BLaER1 treated with 17β-estradiol and CSF1 and Interleukin-3, amounts not matched to agents 10 nM and 100 nM (cell line): Measurements from ENCODE around the gene MYL3.

Experiments used
- H3K27ac ChIP-seq, 11 experiments: shearing (Covaris generic); formaldehyde crosslinking; 2 replicates each; pipeline ENCODE4 v1.8.1; 2022
- H3K27me3 ChIP-seq, 11 experiments: shearing (Covaris generic); formaldehyde crosslinking; 2 replicates each; pipeline ENCODE4 v1.8.1; 2022
- H3K36me3 ChIP-seq, 11 experiments: shearing (Covaris generic); formaldehyde crosslinking; 2 replicates each; pipeline ENCODE4 v1.8.1; 2022
- H3K4me1 ChIP-seq, 10 experiments: shearing (Covaris generic); formaldehyde crosslinking; 2 replicates each; pipeline ENCODE4 v1.8.1; 2022
- H3K4me2 ChIP-seq, 11 experiments: shearing (Covaris generic); formaldehyde crosslinking; 2 replicates each; pipeline ENCODE4 v1.8.1; 2022
- H3K4me3 ChIP-seq, 10 experiments: shearing (Covaris generic); formaldehyde crosslinking; 2 replicates each; pipeline ENCODE4 v1.8.1; 2022
- H3K9ac ChIP-seq, 11 experiments: shearing (Covaris generic); formaldehyde crosslinking; 2 replicates each; pipeline ENCODE4 v1.8.1; 2022
- H3K9me3 ChIP-seq, 11 experiments: shearing (Covaris generic); formaldehyde crosslinking; replicated peaks in 1 of 11; 2 replicates each; pipeline ENCODE4 v1.8.1; 2022
- H4K20me1 ChIP-seq, 11 experiments: shearing (Covaris generic); formaldehyde crosslinking; 2 replicates each; pipeline ENCODE4 v1.8.1; 2022
- Cebpa-rat ChIP-seq, 11 experiments: shearing (Covaris generic); IDR thresholded peaks; 2 replicates each; pipeline ENCODE4 v1.8.1; 2022

The MYL3 gene

GRCh38 chr3:46883054-46883829 lies 20.0 kb upstream of the MYL3 start:
- Histone ChIP-seq H3K4me1 (peaks cover 4 to 43% (median 27%) of the 10 kb centered on the region in 10 experiments; a peak in 18 of 20 replicates), H3K4me3 (peak overlapping the region; percentile 50 to 75 (median 62)), H3K9ac (peak overlapping the region in 6 of 11 experiments; percentile 34 to 59 (median 46); a peak in 7 of 22 replicates), H3K27ac (no peak overlapping the region), H3K36me3 (no peaks in the 10 kb centered on the region), H3K4me2 (peak overlapping the region; percentile 92 to 100 (median 97)), H4K20me1 (peaks cover 0 to 51% (median 16%) of the 10 kb centered on the region in 11 experiments; a peak in 14 of 22 replicates), H3K27me3 (peaks cover 54 to 72% (median 68%) of the 10 kb centered on the region in 11 experiments), H3K9me3 (no peaks in the 10 kb centered on the region)
- no peak for TF ChIP-seq Cebpa-rat (IDR thresholded peaks at IDR 0.05)

- Histone ChIP-seq H3K27ac (no peak overlapping the region), H3K4me1 (peaks cover 4 to 51% (median 33%) of the 10 kb centered on the region in 10 experiments; a peak in 18 of 20 replicates), H3K9me3 (no peaks in the 10 kb centered on the region), H3K36me3 (no peaks in the 10 kb centered on the region), H3K4me2 (peak overlapping the region; percentile 92 to 100 (median 97)), H3K4me3 (peak overlapping the region; percentile 50 to 75 (median 62)), H3K9ac (peak overlapping the region; percentile 5 to 75 (median 57); a peak in 20 of 22 replicates), H4K20me1 (peaks cover 0 to 51% (median 16%) of the 10 kb centered on the region in 11 experiments; a peak in 14 of 22 replicates), H3K27me3 (peaks cover 54 to 72% (median 68%) of the 10 kb centered on the region in 11 experiments)
- TF ChIP-seq Cebpa-rat (IDR thresholded peaks at IDR 0.05): no peak
These were observed 19.3 kb upstream of the MYL3 start for GRCh38 chr3:46882377-46883053.

GRCh38 chr3:46881596-46882376 lies 18.5 kb upstream of the MYL3 start:
- Histone ChIP-seq H3K4me3 (peak overlapping the region; percentile 50 to 75 (median 62)), H3K9ac (peak overlapping the region in 10 of 11 experiments; percentile 21 to 75 (median 62); a peak in 17 of 22 replicates), H3K4me1 (peaks cover 4 to 58% (median 40%) of the 10 kb centered on the region in 10 experiments; a peak in 18 of 20 replicates), H3K9me3 (no peaks in the 10 kb centered on the region), H3K27ac (no peak overlapping the region), H4K20me1 (peaks cover 0 to 51% (median 16%) of the 10 kb centered on the region in 11 experiments; a peak in 14 of 22 replicates), H3K4me2 (peak overlapping the region; percentile 92 to 100 (median 97)), H3K36me3 (no peaks in the 10 kb centered on the region), H3K27me3 (peaks cover 54 to 72% (median 68%) of the 10 kb centered on the region in 11 experiments)
- no peak for TF ChIP-seq Cebpa-rat (IDR thresholded peaks at IDR 0.05)

- Histone ChIP-seq H3K9me3 (no peaks in the 10 kb centered on the region), H3K4me2 (peak overlapping the region in 10 of 11 experiments; percentile 92 to 100 (median 97); a peak in 16 of 22 replicates), H3K36me3 (no peaks in the 10 kb centered on the region), H3K27ac (no peak overlapping the region), H3K27me3 (peaks cover 54 to 72% (median 68%) of the 10 kb centered on the region in 11 experiments), H3K9ac (peak overlapping the region in 2 of 11 experiments; percentile 43 to 75; a peak in 2 of 22 replicates), H4K20me1 (peaks cover 0 to 53% (median 16%) of the 10 kb centered on the region in 11 experiments; a peak in 14 of 22 replicates), H3K4me1 (peaks cover 4 to 65% (median 48%) of the 10 kb centered on the region in 10 experiments; a peak in 18 of 20 replicates), H3K4me3 (peak overlapping the region in 6 of 10 experiments; percentile 60 to 75 (median 64); a peak in 8 of 20 replicates)
- TF ChIP-seq Cebpa-rat (IDR thresholded peaks at IDR 0.05): no peak
These were observed 17.8 kb upstream of the MYL3 start for GRCh38 chr3:46880884-46881595.

- TF ChIP-seq Cebpa-rat (IDR thresholded peaks at IDR 0.05): no peak
- peaks cover 0 to 46% (median 12%) of the 10 kb centered on the region in 11 experiments; a peak in 14 of 22 replicates for H4K20me1 ChIP-seq
- H3K9me3 ChIP-seq: no peaks in the 10 kb centered on the region
- no peaks in the 10 kb centered on the region for H3K36me3 ChIP-seq
- peaks cover 42 to 54% (median 49%) of the 10 kb centered on the region in 11 experiments for H3K27me3 ChIP-seq
- H3K9ac ChIP-seq: no peak overlapping the region
- H3K4me3 ChIP-seq: no peak overlapping the region
- peaks cover 17 to 81% (median 67%) of the 10 kb centered on the region in 10 experiments for H3K4me1 ChIP-seq
- no peak overlapping the region for H3K27ac ChIP-seq
- H3K4me2 ChIP-seq: peak overlapping the region in 9 of 11 experiments; percentile 19 to 93 (median 81); a peak in 14 of 22 replicates
These were observed 15.7 kb upstream of the MYL3 start for GRCh38 chr3:46878781-46879436.

- no peak for TF ChIP-seq Cebpa-rat (IDR thresholded peaks at IDR 0.05)
- peaks cover 31 to 46% (median 38%) of the 10 kb centered on the region in 11 experiments for H3K27me3 ChIP-seq
- H3K27ac ChIP-seq: no peak within 1 kb of the TSS
- H3K4me2 ChIP-seq: peak within 1 kb of the TSS in 9 of 11 experiments; percentile 19 to 93 (median 81); a peak in 15 of 22 replicates
- peaks cover 0 to 44% (median 4%) of the 10 kb centered on the region in 11 experiments; a peak in 9 of 22 replicates for H4K20me1 ChIP-seq
- no peaks in the 10 kb centered on the region for H3K9me3 ChIP-seq
- H3K9ac ChIP-seq: peak within 1 kb of the TSS in 1 of 11 experiments; percentile 16; a peak in 1 of 22 replicates
- no peak within 1 kb of the TSS for H3K4me3 ChIP-seq
- H3K4me1 ChIP-seq: peaks cover 26 to 84% (median 72%) of the 10 kb centered on the region in 10 experiments
- H3K36me3 ChIP-seq: no peaks in the 10 kb centered on the region
These were observed 14.3 kb upstream of the MYL3 start, which contains the start of gene PTH1R for GRCh38 chr3:46877406-46878125. Gene PTH1R (plus strand): TSS chr3:46877721. CDS start chr3:46883560, 5,839 bp downstream.
